HG03060 (cell line): Measurements from ENCODE around the gene KYNU.
"Not testable (repeated sequence)": the region's sequence is repeated elsewhere in the genome, so short reads cannot be mapped to it uniquely, and the experiment has no call there.

Experiments
- ATAC-seq: cut with Tn5 transposase; IDR thresholded peaks from one replicate; pipeline ENCODE4 v1.9.1; 2021; ENCODE audit warnings: low read depth, moderate number of reproducible peaks; ENCODE audit not compliant: unreplicated experiment

Gene KYNU

DNA sequence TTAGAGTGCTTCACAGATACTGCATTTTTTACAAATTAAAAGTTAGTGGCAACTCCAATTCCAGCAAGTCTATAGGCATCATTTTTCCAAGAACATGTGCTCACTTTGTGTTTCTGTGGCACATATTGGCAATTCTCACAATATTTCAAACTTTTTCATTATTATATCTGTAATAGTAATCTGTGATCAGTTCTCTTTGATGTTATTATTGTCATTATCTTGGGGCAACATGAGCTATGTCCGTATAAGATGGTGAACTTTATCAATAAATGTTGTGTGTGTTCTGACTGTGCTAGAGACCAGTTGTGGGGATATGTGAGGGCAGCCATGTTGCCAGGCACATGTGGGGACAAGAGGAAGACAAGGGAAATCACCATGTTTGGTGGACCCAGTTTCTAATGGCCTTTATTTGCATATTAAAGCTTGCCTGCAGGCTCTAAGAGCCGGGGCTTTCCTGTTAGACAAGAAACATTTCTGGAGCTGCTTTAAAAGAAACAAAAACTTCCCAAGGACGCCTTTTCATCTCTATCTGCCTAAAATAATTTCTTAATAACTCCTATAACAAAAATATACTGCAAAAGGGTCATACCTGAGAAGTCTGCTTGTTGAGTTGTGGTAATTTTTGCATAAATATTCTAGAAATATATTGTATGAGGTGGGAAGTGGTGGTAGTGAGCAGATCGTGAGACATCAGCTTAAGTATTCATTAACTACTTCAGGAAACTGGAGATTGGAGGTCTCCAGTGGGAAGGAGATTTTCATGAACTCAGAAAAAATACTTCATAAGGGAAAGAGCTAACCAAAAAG, 37.2 kb downstream of the KYNU start:
- peak; percentile 96 for ATAC-seq

- no peak for ATAC-seq
Observed at GRCh38 chr2:142915502-142915901, 38.0 kb downstream of the KYNU start.

GRCh38 chr2:142918624-142919023, 41.2 kb downstream of the KYNU start:
- no peak for ATAC-seq

GRCh38 chr2:142920571-142920970, 43.1 kb downstream of the KYNU start:
- no peak for ATAC-seq

DNA sequence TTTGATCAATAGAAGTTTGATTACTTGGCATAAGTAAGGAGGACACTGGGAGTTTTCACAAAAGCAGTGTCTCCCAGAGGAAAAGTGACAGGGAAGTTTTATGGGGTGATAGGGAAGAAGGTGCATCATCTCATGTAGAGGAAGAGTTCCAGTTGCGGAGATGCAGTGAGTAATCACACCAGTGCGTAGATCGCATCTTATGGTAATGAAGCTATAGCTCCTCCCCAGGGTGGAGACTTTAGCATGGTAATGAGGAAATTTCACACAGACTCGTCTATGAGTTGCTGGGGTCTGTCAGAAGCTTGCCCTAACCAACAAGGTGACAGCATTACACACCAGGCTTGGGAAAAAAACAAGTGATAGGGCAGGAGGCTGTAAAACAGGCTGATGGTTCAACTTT, 49.0 kb downstream of the KYNU start:
- no peak for ATAC-seq

GRCh38 chr2:142930835-142931398, 53.5 kb downstream of the KYNU start:
- ATAC-seq, result no peak

DNA sequence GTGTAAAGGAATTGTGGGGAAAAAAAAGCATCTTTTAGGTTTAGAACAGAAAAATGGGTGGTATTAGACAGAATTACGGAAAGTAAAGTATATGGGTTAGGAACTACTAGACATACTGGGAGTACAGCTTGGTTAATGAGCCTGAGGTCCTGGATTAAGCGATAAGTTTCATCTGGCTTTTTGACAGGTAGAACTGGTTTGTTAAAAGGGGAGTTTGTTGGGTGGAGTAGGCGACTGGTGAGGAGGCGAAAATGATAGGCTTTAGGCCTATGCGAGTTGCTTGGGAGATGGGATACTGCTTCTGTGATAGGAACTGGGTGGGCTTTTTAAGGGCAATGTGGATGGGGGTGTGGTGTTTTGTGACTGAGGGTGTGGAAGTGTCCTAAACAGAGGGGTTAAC, 56.5 kb downstream of the KYNU start:
- no peak for ATAC-seq

DNA sequence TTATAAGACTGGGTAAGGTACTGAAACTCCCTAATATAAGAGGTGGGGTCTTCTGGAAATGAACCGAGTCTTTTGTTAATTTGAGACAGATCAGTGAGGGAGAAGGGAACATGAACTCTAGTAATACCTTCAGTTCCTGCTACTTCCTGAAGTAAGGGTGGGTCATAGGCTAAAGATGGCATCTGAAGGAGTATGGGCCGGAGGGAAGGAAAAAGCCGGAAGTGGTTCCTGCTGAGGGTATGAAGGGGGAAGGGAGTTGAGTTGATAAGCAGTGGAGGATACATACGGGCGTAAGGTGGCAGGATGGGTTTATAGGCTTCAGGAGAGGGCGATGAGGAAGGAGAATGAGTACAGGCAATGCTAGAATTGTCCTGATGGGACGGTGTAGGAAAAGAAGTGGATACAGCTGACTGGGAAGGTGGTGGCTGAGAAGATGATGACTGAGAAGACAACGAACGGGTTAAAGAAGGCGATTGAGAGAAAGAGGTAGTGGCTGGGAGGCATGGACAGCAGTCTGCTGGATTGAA, 58.2 kb downstream of the KYNU start:
- no peak for ATAC-seq

GRCh38 chr2:142936629-142937028, 59.2 kb downstream of the KYNU start:
- no peak for ATAC-seq

DNA sequence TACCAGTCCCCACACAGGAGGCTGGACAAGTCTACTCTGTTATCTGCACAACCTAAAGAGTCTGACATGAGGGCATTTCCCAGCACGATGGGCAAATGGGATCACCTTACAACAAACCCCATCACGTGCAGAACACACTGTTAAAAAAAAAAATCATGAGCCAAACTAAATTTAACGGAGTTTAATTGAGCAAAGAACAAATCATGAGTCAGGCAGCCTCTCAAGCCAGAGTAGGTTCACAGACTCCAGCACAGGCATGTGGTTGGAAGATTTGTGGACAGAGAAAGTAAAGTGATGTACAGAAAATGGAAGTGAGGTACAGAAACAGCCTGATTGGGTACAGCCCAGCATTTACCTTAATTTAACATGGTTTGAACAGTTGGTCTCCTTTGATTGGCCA, 59.9 kb downstream of the KYNU start:
- no peak for ATAC-seq

GRCh38 chr2:142938240-142938639, 60.8 kb downstream of the KYNU start:
- no peak for ATAC-seq

DNA sequence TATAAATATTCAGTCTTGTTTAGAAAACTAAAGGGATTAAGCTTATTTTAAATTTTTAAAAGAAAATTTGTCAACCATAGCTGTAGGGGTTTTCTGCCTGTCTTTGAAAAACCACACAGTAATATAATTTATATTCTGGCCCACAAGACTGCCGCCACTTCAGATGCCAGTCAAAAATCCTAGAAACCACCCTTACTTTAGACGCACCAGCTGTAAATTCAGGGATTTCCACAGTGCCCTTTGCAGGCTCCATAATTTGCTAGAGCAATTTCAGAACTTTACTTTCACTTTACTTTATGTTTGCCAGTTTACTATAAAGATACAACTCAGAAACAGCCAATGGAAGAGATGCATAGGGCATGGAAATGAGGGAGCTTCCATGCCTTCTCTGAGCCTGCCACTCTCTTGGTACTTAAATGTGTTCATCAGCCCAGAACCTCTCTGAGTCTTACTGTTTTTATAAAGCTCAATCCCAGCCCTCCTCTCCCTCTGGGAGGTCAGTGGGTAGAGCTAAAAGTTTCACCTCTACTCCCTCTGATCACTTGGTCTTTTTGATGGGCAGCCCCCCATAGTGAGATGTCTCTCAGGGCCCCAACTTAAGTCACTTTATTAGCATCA, 63.3 kb downstream of the KYNU start:
- ATAC-seq, result no peak

GRCh38 chr2:142942690-142943089, 65.2 kb downstream of the KYNU start:
- no peak for ATAC-seq

- no peak for ATAC-seq
Observed at GRCh38 chr2:142944264-142944663, 66.8 kb downstream of the KYNU start.

DNA sequence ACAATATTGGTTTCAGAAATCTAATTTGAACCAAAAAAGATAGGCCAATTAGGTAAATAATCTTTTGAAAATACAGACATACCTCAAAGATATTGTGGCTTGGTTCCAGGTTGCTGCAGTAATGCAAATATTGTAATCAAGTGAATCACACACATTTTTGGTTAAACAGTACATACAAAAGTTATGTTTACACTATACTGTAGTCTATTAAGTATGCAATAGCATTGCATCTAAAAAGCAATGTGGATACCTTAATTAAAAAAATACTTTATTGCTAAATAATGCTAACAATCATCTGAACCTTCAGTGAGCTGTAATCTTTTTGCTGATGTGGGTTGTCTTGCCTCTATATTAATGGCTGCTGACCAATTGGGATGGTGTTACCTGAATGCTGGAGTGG, 67.3 kb downstream of the KYNU start:
- ATAC-seq, result no peak

- no peak for ATAC-seq
Observed at GRCh38 chr2:142946941-142947340, 69.5 kb downstream of the KYNU start.

GRCh38 chr2:142948723-142949122, 71.3 kb downstream of the KYNU start:
- not testable (repeated sequence) for ATAC-seq

- ATAC-seq, result not testable (repeated sequence)
Observed at GRCh38 chr2:142950323-142950722, 72.9 kb downstream of the KYNU start.

- no peak for ATAC-seq
Observed at GRCh38 chr2:142951190-142952007, 73.9 kb downstream of the KYNU start.

DNA sequence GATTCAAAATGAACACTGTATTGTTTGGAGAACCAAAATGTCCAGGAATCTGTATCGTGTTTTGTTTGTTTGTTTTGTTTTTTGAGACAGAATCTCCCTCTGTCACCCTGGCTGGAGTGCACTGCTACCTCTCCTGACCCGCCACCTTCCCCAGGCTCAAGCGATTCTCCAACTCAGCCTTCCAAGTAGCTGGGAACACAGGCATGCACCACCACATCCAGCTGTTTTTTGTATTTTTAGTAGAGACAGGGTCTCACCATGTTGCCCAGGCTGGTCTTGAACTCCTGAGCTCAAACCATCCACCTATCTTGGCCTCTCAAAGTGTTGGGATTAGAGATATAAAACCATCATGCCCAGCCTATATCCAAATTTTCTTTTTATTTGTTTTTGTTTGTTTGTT, 74.6 kb downstream of the KYNU start:
- no peak for ATAC-seq
